DLD1 (cell line): Measurements from ENCODE around the gene URB1.
"Not testable (repeated sequence)": the region's sequence is repeated elsewhere in the genome, so short reads cannot be mapped to it uniquely, and the experiment has no call there.

Source experiments
- in situ Hi-C: cut with HindIII; loops from 2 replicates; pipeline ENCODE4 v1.10.0; 2017; ENCODE audit warnings: low sequenced_read_pairs

Gene URB1, protein sequence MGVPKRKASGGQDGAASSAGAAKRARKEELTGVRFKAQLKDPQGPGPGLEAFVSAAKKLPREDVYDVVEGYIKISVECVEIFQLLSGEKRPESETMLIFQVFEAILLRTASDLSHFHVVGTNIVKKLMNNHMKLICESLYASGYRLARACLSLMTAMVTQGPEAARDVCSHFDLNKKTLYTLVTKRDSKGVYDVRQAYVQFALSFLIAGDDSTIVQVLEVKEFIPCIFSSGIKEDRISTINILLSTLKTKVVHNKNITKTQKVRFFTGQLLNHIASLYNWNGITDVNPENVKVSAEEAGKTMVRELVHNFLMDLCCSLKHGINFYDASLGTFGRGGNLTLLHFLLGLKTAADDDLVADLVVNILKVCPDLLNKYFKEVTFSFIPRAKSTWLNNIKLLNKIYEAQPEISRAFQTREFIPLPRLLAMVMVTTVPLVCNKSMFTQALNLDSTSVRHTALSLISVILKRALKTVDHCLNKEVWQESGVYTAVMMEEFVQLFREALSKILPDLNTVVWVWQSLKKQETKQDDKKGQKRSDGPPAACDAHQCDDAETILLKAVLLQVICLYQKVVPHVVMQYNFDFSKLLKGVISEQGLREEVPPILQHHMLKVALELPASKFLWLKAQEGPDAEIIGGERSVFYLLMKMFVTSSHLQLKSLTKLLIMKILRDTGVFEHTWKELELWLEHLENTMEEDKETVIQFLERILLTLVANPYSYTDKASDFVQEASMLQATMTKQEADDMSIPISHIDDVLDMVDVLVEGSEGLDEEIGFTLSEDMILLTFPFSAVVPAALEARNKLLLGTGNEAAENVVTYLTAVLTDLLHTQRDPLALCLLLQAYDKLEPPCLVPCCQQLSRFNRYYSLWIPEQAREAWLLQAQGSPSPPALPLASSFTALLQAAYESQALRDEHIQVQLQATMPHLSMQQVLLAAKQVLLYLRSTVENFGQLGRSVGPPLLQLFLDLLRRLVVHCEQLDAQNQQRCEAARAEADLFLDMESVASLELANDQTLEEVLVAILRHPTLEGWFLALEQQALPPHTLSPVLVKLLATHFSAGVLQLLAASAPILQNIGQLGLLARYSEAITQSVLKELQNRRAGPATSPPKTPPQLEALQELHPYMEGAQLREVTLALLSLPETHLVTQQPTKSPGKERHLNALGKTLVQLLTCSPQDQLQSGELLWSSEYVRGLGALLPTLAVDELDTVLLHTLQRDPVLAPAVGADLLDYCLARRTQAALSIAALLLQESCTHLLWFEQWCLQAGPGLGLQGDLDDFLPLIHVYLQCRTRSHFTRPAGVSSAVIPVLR (N-terminal part only)

DNA sequence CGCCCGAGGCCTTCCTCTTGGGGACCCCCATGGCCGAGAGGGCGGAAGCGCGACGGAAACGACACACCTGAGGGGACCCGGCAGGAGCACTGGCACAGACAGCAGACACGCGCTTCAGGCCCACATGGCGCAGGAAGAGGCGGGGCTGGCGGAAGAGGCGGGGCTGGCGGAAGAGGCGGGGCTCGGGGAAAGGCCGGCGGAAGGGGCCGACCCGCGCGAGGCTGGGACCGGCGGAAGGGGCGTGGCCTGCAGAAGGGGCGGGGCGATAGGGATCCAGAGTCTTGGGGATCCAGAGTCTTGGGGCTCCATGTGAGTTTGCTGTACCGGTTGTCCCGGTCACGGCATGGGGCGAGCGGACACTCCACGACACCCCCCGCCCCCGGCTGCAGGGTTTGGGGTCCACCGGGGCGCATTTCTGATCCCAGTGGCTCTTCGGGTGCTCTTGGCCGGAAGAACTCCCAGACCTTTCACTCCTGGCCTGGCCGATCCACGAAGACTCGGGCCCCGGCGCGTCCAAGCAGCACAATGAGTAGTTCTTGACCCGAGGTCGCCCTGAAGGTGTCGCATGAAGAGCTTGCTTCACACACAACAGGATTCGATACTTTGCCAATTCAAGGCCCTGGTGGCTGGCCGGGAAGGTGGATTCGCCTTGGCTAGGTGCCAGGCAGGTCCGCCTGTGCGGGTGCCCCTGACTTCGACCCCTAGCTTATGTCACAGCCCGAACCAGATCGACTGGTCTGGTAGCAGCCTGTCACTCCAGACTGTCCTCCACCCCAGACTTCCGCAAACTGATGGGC, at the start of gene URB1:
Gene URB1, minus strand, starts transcription at position 133 of the 797 bp plus-strand sequence. Its CDS starts 102 bp downstream, at position 31.
- in situ Hi-C loops, result no loop called here

DNA sequence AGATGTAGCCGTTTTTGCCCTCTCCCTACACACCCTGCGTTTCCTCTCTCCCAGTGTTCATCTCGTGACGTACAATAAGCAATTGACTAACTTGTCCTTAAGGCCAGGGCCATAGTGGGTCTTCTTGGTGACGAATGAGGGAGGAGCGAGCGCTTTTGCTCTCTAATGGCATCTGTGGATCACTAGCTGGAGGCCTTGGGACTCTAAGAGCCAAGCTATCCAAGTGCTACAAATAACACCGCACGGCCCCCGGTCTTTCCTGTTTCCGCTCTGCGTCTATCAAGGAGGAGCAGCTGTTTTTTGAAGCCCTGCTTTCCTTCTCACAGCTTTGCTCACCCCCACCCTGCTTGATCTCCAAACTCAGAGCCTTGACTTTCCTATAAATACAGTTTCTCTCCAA, 44.9 kb upstream of the URB1 start:
- in situ Hi-C loops, result no loop called here

DNA sequence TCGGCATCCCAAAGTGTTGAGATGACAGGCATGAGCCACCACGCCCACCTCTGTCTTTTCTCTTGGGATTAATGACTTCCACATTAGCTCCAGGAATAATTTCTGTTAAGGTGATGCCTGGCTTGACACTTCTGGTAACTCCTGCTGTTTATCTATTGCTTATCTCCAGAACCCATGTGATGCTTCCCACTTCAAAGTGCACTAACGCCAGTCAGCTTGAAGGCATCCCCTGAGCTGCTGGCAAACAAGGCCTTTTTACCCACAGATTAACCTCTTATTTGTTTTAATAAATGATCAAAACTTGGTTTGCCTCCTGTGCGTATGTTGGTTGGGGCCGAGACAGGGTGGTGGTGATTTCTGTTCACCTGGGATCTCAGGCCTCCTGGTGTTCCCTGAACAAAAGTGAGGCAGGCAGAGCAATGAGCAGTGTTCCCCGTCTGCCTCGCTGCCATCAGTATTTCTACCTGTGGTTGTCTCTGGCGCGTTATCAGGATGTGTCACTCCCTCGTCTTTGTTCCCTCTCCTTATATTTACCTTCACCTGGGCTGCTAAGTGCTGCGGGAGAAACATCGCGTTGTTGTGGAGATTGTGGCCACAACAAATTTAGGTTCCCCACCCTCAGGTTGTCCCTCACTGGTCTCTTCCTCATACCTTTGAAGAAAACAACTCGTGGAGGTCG, 40.3 kb upstream of the URB1 start:
- in situ Hi-C loops, result not testable (repeated sequence)

DNA sequence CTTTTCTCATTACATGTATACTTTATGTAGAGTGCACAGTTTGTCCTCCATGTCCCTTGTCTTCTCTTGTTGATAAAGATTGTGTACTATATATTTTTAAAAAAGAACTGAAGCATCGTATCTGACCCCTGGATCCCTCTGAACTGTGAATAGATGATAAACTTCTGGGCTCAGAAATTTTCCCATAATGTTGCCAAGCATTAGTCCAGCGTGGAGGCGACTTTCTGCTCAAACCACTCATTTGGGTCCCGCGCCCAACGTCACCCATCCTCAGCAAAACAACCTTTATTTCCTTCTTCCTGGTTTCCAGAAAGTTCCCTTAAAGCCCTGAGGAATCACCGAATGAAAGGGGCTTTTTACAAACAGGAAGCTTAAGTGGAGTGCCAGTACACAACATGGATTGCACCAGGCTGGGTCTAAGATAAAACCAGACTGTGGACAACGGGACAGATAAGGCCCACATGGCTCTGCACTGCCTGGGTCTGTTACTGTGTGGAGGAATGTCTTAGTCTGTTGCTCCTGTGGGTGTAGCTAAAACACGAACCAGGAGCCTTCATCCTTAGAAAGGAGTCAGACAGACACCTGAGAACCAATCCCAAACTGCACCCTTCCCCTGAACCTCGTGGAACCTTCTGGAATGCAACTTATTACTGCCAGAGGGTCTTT, 35.3 kb upstream of the URB1 start:
- in situ Hi-C loops, result no loop called here

DNA sequence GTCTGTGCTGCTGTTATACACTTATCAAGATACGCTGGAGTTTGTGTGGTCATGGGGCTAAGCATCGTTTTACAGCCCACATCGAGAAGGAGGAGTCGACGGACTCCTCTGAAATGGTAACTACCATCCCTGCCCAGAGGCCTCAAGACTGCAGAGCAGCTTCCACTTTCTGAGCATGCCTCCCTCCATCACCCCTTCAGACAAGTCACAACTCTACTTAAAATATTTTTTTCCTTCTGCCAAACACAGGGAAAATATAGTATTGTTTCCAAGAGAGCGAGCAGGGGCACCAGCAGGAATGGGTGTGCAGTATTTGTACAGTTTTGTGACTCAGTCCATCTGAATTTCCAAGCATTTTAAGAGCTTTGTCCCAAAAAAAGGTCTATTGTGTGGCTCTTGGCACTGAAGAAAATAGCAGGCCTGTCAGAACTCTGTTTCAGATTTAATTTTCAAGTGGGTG, 33.8 kb upstream of the URB1 start:
- in situ Hi-C loops, result no loop called here

DNA sequence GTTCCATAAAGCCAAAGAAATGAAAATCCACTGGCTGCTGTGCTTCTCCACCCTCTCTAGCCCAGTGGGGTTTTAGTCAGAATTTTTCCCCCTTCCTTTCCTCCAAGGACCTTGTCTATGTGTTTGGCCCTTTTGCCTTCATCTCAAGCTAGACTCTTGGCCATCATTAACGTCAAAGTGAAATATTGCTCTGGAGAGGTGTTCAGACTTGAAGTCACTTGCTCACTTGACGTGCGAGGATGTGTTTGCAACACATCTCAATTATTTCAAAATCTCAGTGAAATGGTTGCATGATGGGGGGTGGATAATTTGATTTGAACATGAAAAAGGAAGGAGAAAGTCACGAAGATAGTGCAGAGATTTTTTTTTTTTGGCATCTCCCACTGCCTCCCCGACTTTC, 33.3 kb upstream of the URB1 start:
- in situ Hi-C loops, result no loop called here

DNA sequence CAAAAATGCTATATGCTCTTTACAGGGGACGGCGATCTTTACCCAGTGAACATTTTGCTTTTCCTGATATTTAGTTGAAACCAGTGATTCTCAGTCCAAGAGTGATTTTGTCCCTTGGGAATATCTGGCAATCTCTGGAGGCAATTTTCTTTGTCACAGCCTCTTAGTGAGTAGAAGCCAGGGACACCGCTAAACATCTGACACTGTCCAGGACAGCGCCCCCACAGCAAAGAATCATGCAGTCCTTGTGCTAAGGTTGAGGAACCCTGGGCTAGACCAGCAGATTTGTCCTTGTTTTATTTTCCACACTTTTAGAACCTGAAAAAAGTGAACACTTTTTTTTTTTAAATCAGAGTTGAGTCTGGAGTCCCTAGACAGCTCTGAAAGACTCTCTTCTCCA, 32.8 kb upstream of the URB1 start:
- in situ Hi-C loops, result no loop called here

DNA sequence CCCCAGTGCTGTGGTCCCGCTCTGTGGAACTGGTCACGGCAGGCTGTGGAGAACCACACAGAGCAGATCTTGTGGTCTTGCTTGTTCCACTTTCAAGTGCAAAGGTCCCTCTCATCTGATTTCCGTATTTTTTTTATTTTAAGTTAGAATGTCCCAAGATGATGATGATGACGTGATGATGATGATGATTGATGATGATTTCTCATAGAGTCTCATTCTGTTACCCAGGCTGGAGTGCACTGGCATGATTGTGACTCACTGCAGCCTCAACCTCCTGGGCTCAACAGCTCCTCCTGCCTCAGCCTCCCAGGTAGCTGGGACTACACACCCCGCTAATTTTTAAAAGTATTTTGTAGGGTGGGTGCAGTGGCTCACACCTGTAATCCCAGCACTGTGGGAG, 31.9 kb upstream of the URB1 start:
- in situ Hi-C loops, result loop anchor here (25.0 kb wide), 1 partner anchor 88 kb away; no protein-coding TSS in a partner anchor

DNA sequence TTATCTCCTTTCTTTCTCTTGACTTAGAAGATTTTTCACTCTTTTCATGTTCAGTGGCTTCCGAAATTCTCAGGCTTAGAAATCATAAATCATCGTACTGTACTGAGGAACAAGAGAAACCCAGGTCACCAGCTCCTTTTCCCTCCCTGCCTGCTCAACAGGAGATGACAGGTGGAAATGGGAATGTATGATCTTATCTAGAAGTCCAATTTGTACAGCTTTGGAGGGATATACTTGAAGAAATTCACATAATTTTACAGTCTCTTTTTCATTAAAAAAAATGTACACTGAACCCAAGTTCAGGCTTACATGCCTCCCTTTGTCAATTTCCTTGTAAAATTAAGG, 31.4 kb upstream of the URB1 start:
- in situ Hi-C loops, result loop anchor here (25.0 kb wide), 1 partner anchor 88 kb away; no protein-coding TSS in a partner anchor

DNA sequence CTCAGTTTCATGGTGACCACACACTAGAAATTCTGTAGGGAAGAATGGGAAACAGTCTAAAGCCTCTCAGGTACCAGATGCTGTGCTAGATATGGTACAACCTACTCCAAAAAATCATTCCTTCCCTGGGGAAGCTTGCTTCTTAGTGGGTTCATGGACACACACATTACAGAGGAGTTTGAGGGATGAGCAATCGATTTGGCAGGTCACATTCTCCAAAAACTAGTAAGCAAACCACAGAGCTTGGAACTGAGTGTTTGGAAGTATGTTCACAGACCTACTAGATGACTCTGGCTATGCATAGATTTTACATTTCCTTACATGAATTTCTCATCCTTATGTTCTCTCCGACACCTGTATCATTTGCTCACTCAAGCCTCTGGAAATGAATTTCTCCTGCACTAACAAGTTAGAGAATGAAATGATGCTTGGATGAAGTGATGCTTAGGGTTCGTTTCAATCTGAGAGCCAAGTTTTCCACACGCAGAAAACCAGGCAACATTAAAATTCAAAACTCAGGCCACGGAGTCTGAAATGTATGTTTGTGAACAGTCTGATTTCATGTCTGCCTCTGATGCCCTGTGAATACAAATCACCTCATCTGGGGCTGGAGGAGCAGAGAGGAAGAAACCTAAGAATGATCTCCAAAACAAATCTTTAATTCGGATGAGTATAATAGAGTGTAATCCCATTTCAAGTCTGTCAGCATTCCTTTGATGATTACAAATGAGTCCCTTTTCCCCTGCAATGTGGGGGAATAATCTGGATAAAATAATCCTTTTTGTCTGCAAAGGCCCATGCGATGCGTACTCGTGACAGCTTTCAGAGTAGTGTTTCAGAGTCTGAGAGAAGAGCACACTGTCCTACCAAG, 30.7 kb upstream of the URB1 start:
- in situ Hi-C loops, result loop anchor here (25.0 kb wide), 1 partner anchor 89 kb away; no protein-coding TSS in a partner anchor

DNA sequence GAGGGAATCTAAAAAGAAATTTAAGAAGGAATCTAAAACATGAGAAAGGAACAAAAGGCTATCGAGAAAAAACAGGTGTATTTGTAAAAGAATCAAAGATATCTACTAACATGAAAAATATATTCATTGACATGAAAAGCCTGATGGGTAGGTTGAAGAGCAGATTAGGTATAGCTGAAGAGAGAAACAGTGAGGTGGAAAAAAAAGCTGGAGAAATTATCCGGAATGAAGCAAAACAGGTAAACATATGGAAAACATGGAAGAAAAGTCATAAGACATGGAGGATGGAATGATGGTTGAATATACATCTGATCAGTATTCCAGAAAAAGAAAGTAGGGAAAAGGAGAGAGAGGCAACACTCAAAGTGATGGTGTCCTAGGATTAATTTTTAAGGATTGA, 29.3 kb upstream of the URB1 start:
- in situ Hi-C loops, result loop anchor here (25.0 kb wide), 1 partner anchor 90 kb away; no protein-coding TSS in a partner anchor

DNA sequence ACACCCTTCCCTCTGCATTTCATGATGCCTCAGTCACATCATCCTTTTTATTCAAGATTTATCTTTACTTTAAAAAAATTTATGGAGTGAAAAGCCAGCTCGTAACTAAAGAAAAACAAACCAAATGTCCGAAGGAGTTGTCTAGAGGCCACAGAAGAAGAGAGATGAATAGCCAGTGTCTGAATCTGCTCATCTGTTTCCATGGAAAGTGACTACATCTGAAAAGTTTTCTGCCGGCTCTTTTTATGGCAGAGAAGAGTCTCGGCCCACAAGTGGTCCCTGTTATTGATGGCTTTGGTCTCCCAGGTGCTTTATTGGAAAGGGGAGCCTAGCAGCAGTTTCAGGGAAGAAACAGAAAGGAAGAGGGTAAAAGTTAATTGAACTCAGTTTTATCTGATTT, 25.3 kb upstream of the URB1 start:
- in situ Hi-C loops, result loop anchor here (25.0 kb wide), 1 partner anchor 94 kb away; no protein-coding TSS in a partner anchor

DNA sequence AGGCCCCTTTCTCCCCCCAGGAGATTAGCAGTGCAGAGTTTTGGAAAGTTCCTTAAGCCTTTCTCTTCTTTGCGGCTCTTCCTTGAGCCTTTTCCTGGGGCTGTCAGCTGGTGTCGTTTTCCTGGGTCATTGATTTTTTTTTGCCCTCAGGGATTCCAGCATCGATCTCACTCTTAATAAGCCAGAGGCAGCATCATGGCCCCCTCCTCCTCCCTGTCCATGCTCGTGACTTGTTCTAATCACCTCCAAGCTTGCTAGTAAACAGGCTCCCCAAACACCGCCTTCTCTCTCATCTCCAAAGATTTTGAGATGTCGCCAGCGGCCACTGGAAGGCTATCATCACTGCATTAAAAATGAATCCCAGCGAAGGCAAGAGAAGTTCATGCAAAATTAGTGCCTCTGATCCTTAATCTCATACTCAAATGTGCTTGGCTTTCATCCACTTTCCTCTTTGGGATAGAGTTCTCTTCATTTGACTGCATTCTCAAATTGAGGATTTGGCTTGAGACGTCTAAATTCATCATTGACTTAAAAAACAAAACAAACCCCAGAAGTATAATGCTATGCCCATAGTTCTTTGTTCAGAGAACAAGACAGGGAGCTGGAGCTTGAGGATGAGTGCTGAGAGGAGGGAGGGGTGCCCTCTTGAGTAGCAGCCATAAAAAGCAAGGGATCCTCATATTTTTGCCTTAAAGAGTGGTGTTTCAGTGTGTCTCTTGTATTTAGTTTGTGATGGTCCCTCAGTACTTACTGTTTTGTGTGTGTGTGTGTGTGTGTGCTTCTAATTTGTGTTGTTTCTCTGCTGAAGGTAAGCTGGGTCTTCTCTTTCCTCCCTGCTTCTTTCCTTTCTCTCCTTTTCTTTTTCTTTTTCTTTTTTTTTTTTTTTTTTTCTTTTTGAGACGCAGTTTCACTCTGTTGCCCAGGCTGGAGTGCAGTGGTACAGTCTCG, 22.9 kb upstream of the URB1 start:
- in situ Hi-C loops, result loop anchor here (25.0 kb wide), 1 partner anchor 97 kb away; no protein-coding TSS in a partner anchor

DNA sequence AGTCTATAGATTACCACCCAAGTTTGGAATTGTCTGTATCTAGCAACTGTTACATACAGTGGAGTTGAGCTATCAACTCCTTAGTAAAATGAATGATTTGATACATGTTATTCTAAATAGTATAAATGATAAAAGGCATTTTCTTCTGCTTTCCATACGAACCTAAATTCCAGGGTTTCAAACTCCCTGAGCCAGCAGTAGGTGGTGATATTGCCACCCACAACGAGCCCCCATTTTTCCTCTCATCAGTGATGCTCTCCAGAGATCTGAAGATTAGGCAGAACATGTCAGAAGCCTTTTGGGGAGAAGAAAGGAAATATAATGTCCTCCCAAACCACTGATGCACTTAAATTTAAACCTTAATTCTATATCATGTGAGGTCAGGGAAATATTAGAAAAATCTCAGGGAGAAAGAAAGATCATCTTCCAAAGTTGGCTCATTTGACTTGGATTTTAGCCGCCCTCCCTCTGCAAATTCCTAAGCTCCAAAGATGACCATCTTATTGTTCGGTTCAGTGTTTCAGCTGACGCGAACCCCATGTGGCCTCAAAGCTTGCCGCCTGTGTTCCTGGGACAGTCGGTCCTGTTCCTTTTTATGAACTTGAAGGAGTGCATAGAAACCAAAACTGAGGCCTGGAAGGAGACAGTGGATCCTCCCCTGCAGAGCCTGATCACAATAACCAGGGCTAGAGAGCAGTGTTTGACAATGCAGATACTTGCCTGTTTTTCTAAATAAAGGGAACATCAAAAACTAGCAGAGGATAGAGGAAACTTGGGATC, 22.0 kb upstream of the URB1 start:
- in situ Hi-C loops, result loop anchor here (25.0 kb wide), 1 partner anchor 98 kb away; no protein-coding TSS in a partner anchor

DNA sequence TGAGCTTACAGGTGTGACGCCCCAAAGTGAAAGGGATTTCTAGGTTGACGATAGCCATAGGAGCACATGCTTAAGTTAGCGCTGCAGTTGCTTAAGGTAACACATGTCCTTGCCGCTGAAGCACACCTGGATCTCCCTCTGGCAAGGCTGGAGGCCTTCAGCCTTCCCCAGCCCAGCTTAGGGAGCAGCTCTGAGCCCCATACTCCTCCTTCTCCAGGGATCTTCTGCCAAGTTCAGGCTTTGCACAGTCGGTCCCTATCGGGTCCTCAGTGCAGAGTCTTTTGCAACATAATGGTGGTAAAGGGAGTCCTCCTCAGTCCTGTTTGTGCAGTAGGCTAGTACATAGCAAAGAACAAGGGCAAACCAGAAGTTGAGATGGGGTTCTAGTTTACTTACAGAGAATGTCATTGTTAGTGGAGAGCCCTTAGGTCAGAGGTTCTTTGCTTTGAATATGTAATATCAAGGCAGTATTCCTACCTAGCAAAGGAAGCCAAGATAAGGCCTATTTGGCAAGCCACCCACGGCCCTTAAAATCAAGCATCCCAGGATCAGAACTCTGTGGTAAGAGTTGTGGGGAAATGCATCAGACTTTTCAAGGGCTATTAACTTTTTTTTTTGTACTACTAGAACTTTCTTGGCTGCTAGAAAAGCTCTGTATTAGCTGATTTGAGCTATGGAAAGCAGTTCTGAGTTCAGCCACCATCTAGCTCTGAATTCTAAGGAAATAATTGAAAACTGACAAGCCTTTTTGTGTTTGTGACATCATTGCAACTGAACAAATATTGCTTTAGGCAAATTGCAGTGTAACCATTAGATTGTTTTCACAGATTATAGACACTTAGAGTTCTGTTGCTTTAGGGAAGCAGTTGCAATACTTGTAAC, 21.1 kb upstream of the URB1 start:
- in situ Hi-C loops, result loop anchor here (25.0 kb wide), 1 partner anchor 98 kb away; no protein-coding TSS in a partner anchor
